Measurements from ENCODE around the gene PCNX1.

- TF ChIP-seq, protein P1, sequence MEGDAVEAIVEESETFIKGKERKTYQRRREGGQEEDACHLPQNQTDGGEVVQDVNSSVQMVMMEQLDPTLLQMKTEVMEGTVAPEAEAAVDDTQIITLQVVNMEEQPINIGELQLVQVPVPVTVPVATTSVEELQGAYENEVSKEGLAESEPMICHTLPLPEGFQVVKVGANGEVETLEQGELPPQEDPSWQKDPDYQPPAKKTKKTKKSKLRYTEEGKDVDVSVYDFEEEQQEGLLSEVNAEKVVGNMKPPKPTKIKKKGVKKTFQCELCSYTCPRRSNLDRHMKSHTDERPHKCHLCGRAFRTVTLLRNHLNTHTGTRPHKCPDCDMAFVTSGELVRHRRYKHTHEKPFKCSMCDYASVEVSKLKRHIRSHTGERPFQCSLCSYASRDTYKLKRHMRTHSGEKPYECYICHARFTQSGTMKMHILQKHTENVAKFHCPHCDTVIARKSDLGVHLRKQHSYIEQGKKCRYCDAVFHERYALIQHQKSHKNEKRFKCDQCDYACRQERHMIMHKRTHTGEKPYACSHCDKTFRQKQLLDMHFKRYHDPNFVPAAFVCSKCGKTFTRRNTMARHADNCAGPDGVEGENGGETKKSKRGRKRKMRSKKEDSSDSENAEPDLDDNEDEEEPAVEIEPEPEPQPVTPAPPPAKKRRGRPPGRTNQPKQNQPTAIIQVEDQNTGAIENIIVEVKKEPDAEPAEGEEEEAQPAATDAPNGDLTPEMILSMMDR (IDR thresholded peaks at IDR 0.05; ENCODE audit: low read depth, low read length), result no peak
- TF ChIP-seq POLR2A (IDR thresholded peaks at IDR 0.05; ENCODE audit: extremely low read depth, insufficient read length), result no peak
- TF ChIP-seq, protein P2, sequence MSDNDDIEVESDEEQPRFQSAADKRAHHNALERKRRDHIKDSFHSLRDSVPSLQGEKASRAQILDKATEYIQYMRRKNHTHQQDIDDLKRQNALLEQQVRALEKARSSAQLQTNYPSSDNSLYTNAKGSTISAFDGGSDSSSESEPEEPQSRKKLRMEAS (IDR thresholded peaks at IDR 0.05; ENCODE audit: low read depth, low read length), result no peak
Measured at GRCh38 chr14:70904373-70904772, 2.9 kb upstream of the PCNX1 start.
